ENCODE data around the gene KIFBP. TPM values are rescaled to one million over a fixed set of nuclear protein-coding genes. Genes with fewer than 3 reads are reported as not detected.
A peak's percentile ranks its signal among the peaks of the same experiment; 100 is the strongest.

Gene KIFBP
- total RNA-seq, 1 experiment from 2014 or later: 26.9 TPM

DNA sequence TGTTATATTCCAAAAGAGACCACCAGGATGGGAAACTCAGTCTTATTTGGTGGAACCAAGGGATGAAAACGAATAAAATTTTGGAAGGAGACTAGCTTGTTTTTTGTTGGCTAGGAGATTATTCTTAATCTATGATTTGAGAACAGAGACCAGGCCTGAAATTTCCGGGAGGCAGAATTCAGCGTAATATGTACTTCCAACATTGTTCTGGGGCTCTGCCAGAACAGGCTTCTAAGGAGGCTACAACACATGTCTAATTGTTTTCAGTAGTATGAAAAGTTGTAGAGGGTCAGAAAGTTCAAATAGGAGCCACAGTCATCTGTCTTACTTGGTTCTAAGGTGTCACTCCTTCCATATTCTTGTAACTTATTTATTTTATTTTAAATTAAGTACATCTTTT lies 30.9 kb upstream of the KIFBP start:
- no peak for ATAC-seq
- H3K4me3 ChIP-seq (replicated peaks in 1 of 2; ENCODE audit: low read depth in 1 of 2, low read length in 2 of 2): peak overlapping the region; percentile 99
- RAD21 ChIA-PET (ENCODE audit: low non-redundant PET in 1 of 2, low total read pairs in 2 of 2, uncharacterized antibody in 2 of 2, unreplicated experiment in 2 of 2): no interaction called here
- TF ChIP-seq, protein P1, sequence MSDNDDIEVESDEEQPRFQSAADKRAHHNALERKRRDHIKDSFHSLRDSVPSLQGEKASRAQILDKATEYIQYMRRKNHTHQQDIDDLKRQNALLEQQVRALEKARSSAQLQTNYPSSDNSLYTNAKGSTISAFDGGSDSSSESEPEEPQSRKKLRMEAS (IDR thresholded peaks at IDR 0.05): no peak
- no peak for TF ChIP-seq ELF1 (IDR thresholded peaks at IDR 0.05; ENCODE audit: borderline replicate concordance, low read depth)
- no peak for TF ChIP-seq ZFX (IDR thresholded peaks at IDR 0.05)
- TF ChIP-seq ZNF274 (IDR thresholded peaks at IDR 0.05; ENCODE audit: low read depth, low read length): no peak
- TF ChIP-seq, protein P2, sequence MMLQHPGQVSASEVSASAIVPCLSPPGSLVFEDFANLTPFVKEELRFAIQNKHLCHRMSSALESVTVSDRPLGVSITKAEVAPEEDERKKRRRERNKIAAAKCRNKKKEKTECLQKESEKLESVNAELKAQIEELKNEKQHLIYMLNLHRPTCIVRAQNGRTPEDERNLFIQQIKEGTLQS (IDR thresholded peaks at IDR 0.05): no peak
- TF ChIP-seq TCF7L2 (IDR thresholded peaks at IDR 0.05; ENCODE audit: borderline replicate concordance, extremely low read depth, insufficient read depth, insufficient read length): no peak
- TF ChIP-seq EGR1 (IDR thresholded peaks at IDR 0.05; ENCODE audit: low read depth): no peak
- no peak for TF ChIP-seq POLR2AphosphoS5 (IDR thresholded peaks at IDR 0.05; ENCODE audit: low read depth, low read length)
- no peak for TF ChIP-seq REST (IDR thresholded peaks at IDR 0.05; ENCODE audit: low read depth)
- no peak for TF ChIP-seq RAD21 (IDR thresholded peaks at IDR 0.05; ENCODE audit: low read depth)
- no peak for TF ChIP-seq SIN3A (IDR thresholded peaks at IDR 0.05; ENCODE audit: low read depth)
- no peak for TF ChIP-seq CEBPB (IDR thresholded peaks at IDR 0.05; ENCODE audit: low read depth)
- POLR2A ChIA-PET: no interaction called here
- peak overlapping the region; percentile 87; the same call in 1 of the 2 replicates for H3K27ac ChIP-seq (ENCODE audit: low read depth, low read length)
- H3K36me3 ChIP-seq (ENCODE audit: control insufficient read depth in 1 of 2, insufficient read depth in 2 of 2, low read length in 2 of 2): peaks cover 29 to 43% of the 10 kb centered on the region in 2 experiments
- peak overlapping the region; percentile 74 for H3K4me2 ChIP-seq (ENCODE audit: low read length)
- CTCF ChIA-PET: no interaction called here
- H3K9ac ChIP-seq (ENCODE audit: low read length): peak overlapping the region; percentile 100
- no peaks in the 10 kb centered on the region for H3K27me3 ChIP-seq (ENCODE audit: insufficient read depth, low read length)
- DNase-seq (ENCODE audit: low read depth, low spot score): no peak
- no peak overlapping the region for H2AFZ ChIP-seq (ENCODE audit: low read depth, low read length, poor library complexity, severe bottlenecking)
- peaks cover 11 to 12% of the 10 kb centered on the region in 2 experiments; a peak in 3 of 4 replicates for H3K4me1 ChIP-seq (ENCODE audit: control insufficient read depth in 1 of 2, insufficient read depth in 2 of 2, low read length in 2 of 2)
- intact Hi-C loops (cut with micrococcal nuclease): loop anchor here (10.0 kb wide), 1 partner anchor 163 kb away; no protein-coding TSS in a partner anchor
- H3K9me3 ChIP-seq (ENCODE audit: control insufficient read depth in 1 of 2, insufficient read depth in 1 of 2, low read depth in 1 of 2, low read length in 2 of 2): no peaks in the 10 kb centered on the region
- no TSS peak for BruUV-seq (replicated peaks)
- peaks cover 45% of the 10 kb centered on the region; the same call in 1 of the 2 replicates for H4K20me1 ChIP-seq (ENCODE audit: insufficient read depth)
- no peaks in the 10 kb centered on the region for H3K9me2 ChIP-seq (ENCODE audit: insufficient read depth)
- H3K79me2 ChIP-seq (ENCODE audit: insufficient read depth, low read length): peaks cover 78% of the 10 kb centered on the region
